ENCODE measurements around the gene ABCB8. TPM values are rescaled to one million over a fixed set of nuclear protein-coding genes. Genes with fewer than 3 reads are reported as not detected.

Gene ABCB8
- total and polyA plus RNA-seq, 2 of the 8 experiments (the other 6 are each of a cell fraction or from before 2014, with no cell fraction given) = 17.7 to 27.0 TPM

DNA sequence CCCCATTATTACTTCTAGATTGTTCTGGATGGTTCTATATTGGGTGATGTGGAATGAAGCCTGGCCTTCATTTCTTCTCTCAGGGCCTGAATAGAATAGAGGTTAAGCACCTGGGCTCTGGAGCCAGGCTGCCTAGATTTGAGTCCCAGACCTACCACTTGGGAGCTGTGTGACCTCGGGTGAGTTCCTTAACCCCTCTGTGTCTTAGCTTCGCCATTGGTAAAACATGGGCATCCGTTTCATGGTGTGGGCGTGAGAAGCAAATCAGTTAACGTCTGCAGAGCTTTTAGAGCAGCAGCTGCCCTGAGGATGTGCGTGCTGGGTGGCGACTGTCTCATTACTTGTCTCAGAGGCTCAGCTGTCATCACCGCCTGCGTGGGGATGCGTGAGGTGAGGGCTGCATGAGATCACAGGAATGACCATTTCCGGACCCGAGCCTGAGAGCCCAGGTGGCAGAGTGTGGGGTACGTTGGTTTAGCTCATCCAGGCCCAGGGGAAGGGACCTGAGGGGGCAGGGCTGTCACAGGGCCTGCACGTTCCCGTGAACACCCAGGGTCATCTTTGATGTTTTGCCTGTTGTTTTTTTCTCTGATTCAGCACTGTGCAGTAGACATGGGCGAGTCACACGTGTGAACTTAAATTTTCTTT is 67.7 kb downstream of the ABCB8 start (continued):
- TF ChIP-seq, protein P1, sequence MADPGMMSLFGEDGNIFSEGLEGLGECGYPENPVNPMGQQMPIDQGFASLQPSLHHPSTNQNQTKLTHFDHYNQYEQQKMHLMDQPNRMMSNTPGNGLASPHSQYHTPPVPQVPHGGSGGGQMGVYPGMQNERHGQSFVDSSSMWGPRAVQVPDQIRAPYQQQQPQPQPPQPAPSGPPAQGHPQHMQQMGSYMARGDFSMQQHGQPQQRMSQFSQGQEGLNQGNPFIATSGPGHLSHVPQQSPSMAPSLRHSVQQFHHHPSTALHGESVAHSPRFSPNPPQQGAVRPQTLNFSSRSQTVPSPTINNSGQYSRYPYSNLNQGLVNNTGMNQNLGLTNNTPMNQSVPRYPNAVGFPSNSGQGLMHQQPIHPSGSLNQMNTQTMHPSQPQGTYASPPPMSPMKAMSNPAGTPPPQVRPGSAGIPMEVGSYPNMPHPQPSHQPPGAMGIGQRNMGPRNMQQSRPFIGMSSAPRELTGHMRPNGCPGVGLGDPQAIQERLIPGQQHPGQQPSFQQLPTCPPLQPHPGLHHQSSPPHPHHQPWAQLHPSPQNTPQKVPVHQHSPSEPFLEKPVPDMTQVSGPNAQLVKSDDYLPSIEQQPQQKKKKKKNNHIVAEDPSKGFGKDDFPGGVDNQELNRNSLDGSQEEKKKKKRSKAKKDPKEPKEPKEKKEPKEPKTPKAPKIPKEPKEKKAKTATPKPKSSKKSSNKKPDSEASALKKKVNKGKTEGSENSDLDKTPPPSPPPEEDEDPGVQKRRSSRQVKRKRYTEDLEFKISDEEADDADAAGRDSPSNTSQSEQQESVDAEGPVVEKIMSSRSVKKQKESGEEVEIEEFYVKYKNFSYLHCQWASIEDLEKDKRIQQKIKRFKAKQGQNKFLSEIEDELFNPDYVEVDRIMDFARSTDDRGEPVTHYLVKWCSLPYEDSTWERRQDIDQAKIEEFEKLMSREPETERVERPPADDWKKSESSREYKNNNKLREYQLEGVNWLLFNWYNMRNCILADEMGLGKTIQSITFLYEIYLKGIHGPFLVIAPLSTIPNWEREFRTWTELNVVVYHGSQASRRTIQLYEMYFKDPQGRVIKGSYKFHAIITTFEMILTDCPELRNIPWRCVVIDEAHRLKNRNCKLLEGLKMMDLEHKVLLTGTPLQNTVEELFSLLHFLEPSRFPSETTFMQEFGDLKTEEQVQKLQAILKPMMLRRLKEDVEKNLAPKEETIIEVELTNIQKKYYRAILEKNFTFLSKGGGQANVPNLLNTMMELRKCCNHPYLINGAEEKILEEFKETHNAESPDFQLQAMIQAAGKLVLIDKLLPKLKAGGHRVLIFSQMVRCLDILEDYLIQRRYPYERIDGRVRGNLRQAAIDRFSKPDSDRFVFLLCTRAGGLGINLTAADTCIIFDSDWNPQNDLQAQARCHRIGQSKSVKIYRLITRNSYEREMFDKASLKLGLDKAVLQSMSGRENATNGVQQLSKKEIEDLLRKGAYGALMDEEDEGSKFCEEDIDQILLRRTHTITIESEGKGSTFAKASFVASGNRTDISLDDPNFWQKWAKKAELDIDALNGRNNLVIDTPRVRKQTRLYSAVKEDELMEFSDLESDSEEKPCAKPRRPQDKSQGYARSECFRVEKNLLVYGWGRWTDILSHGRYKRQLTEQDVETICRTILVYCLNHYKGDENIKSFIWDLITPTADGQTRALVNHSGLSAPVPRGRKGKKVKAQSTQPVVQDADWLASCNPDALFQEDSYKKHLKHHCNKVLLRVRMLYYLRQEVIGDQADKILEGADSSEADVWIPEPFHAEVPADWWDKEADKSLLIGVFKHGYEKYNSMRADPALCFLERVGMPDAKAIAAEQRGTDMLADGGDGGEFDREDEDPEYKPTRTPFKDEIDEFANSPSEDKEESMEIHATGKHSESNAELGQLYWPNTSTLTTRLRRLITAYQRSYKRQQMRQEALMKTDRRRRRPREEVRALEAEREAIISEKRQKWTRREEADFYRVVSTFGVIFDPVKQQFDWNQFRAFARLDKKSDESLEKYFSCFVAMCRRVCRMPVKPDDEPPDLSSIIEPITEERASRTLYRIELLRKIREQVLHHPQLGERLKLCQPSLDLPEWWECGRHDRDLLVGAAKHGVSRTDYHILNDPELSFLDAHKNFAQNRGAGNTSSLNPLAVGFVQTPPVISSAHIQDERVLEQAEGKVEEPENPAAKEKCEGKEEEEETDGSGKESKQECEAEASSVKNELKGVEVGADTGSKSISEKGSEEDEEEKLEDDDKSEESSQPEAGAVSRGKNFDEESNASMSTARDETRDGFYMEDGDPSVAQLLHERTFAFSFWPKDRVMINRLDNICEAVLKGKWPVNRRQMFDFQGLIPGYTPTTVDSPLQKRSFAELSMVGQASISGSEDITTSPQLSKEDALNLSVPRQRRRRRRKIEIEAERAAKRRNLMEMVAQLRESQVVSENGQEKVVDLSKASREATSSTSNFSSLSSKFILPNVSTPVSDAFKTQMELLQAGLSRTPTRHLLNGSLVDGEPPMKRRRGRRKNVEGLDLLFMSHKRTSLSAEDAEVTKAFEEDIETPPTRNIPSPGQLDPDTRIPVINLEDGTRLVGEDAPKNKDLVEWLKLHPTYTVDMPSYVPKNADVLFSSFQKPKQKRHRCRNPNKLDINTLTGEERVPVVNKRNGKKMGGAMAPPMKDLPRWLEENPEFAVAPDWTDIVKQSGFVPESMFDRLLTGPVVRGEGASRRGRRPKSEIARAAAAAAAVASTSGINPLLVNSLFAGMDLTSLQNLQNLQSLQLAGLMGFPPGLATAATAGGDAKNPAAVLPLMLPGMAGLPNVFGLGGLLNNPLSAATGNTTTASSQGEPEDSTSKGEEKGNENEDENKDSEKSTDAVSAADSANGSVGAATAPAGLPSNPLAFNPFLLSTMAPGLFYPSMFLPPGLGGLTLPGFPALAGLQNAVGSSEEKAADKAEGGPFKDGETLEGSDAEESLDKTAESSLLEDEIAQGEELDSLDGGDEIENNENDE (IDR thresholded peaks at IDR 0.05; ENCODE audit: insufficient replicate concordance, low read length) = no peak
